Midbrain (tissue), 1 donor: ENCODE data around the gene GALNT9.
"Not testable (repeated sequence)": the region's sequence is repeated elsewhere in the genome, so short reads cannot be mapped to it uniquely, and the experiment has no call there.

Source experiments
- DNase-seq: peaks from one replicate; lab custom pipeline; 2025; lab: John Stamatoyannopoulos, UW

Gene GALNT9

DNA sequence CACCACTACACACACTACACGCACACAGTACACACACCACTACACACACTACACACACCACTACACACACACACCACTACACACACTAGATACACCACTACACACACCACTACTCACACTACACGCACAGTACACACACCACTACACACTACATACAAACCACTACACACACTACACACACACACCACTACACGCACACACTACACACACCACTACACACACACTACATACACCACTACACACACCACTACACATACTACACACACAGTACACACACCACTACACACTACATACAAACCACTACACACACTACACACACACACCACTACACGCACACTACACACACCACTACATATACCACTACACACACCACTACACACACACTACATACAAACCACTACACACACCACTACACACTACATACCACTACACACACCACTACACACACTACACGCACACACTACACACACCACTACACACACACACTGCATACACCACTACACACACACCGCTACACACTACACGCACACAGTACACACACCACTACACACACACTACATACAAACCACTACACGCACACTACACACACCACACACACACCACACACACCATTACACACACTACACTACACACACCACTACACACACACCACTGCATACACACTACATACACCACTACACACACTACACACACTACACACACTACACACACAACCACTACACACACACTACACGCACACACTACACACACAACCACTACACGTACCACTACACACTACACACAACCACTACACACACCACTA is 173.4 kb downstream of the GALNT9 start:
- DNase-seq, result no peak

DNA sequence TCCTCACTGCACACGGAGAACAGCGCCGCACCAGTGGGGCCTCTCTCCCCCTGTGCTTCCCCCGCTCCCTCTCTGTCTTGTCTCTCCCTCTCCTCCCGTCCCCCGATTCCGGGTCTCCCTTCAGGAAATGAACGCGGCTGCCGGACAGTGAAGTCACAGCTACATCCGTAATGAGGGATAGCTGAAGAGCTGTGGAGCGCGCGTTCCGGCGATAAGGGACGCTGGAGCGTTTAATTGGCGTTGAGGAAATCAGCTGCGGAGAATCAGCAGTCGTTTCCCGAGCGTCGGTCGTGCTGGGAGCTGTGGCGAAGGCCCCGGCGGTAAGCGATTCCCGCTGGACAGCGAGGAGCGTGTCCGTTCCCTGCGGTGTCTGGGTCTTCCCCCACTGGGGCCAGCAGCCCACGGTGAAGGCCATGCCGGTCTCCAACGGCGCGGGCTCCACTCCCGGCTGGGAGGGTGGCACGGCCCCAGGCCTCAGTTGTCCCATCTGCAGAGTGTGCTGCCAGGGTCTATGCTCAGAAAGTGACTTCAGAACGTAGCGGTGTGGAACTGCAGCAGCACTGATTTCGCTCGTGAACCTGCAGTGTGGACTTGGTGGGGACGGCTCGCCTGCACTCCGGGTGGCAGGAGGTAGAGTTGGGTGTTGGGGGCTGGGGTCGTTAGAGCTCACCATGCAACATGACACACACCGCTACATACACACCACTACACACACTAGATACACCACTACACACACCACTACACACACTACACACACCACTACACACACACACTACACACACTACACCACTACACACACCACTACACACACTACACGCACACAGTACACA is 174.2 kb downstream of the GALNT9 start:
- no peak for DNase-seq

DNA sequence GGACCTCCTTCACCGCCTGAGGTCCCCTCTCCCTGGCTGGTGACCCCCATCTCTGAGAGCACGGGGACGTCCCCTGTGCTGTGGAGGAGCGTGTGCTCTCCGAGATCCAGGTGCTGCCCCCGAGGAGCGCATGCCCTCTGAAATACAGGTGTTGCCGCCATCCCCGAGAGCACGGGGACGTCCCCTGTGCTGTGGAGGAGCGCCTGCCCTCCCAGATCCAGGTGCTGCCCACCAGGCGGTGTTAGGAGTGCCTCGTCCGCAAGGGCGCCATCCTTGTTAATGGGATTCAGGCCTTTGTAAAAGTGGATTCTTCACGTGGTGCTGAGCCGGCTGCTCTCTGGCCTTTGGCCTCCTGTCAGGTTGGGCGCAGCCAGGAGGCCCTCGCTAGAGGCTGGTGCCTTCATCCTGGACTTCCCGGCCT is 175.0 kb downstream of the GALNT9 start:
- no peak for DNase-seq

DNA sequence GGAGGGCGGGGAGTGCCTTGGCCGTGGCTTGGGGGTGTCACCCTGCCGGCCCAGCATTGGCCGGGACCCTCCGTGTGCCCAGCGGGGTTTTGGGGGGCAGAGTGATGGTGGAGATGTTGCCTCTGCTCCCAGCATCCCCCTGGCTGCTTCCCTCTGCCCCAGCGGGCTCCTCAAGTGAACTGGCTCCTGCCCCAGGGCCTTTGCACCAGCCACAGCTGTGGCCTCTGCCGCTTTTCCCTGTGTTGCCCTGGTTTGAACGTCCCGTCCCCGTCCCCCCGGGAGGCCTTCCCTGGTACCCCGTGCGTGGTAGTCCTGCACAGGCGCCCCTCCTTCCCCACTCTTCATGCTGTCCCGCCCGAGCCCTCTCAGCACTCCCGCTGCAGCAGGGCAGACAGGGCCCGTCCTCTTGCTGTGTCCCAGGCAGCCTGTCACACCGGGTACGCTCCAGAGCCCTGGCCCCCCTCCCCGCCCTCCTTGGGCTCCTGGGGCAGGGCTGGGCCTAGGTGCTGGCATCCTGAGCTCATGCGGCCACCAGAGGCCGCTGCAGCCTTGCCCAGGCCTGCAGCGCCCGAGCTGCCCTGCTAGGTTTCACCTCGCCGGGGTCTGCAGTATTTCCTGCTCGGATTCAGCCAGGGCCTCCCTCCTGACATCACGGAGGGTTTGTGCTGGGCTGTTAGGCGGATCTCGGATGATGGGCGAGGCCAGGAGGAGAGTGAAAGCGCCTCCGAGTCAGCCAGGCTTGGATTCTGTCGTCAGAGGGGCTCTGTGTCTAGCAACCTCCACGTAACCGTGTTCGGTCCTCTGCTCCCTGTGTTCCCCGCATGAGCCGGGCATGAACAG is 175.7 kb downstream of the GALNT9 start:
- peak; percentile 54 for DNase-seq

DNA sequence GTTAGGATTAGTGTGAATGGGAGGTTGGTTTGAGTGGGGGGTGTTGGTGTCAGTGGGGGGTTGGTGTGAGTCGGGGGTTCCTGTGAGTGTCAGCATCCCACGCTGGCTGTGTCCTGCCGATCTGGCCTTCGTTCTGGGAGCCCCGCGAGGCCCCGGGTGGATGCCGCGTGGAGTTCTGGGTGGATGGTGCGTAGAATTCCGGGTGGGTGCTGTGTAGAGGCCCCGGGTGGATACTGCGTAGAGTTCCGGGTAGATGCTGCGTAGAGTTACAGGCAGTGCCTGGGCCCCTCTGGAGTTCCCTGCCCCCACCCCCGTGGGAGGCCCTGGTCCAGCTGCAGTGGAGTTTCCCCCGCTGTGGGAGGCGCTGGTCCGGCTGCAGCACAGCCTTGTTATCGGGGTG is 176.4 kb downstream of the GALNT9 start:
- no peak for DNase-seq

DNA sequence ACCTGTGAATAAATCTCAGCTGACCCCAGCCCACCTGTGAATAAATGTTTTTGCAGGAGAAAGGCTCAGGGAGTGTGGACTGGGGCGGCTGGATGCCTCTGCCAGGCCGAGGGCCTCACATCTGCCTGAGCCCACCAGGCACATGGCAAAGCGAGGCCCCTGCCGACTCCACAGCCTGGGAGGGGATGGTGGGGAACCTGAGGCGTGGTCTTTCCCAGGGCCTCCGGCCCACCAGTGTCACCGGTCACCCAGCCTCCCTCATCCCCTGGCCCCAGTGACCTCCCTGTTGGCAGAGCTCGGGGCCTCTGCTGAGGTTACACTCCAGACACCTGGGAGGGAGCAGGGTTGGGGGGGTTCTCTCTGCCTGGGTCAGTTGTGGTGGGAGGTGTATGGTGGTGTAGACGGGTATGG is 177.0 kb downstream of the GALNT9 start:
- no peak for DNase-seq

DNA sequence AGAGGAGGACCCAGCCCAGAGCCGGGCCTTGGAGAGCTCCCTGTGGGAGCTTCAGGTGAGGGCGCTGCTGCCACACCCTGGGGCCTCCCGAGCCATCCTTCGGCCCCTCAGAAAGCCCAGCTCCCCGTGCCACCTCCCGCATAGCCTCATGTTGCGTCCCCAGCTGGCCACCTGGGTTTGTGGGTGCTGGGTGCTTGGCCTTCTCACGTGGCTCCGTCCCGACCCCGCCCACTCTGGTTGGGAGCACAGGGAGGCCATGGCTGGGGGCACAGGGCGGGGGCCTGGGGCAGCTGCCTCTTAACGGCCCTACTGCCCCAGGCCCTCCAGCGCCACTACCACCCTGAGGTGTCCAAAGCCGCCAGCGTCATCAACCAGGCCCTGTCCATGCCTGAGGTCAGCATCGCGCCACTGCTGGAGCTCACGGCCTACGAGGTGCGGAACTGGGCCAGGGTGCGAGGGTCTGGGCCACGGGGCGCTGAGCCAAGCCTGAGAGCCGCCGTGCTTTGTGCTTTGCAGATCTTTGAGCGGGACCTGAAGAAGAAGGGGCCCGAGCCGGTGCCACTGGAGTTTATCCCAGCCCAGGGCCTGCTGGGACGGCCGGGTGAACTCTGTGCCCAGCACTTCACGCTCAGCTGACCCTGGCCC is 177.5 kb downstream of the GALNT9 start:
- no peak for DNase-seq

GRCh38 chr12:132151145-132151765 is 178.1 kb downstream of the GALNT9 start:
- DNase-seq, result no peak

DNA sequence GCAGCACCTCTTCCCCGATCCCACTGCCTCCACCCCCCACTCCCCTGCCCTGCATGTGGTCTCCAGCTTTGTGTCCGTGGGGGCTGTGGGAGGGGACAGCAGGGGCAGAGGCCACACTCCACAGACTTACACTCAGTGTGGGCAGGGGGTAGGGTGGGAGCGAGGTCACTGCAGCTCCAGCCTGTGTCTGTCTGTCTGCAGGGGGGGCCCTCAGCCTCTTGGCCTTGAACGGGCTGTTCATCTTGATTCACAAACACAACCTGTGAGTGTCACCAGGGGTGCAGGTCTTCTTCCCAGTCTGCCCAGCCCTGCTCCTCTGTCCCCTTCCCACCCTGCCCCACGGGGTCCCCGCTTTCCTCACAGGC is 178.6 kb downstream of the GALNT9 start:
- DNase-seq, result no peak

DNA sequence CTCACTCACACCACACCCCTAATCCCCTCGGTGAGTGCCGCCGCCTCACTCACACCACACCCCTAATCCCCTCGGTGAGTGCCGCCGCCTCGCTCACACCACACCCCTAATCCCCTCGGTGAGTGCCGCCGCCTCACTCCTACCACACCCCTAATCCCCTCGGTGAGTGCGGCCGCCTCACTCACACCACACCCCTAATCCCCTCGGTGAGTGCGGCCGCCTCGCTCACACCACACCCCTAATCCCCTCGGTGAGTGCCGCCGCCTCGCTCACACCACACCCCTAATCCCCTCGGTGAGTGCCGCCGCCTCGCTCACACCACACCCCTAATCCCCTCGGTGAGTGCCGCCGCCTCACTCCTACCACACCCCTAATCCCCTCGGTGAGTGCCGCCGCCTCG is 179.9 kb downstream of the GALNT9 start:
- not testable (repeated sequence) for DNase-seq

GRCh38 chr12:132148368-132149045 is 180.9 kb downstream of the GALNT9 start:
- DNase-seq, result no peak

DNA sequence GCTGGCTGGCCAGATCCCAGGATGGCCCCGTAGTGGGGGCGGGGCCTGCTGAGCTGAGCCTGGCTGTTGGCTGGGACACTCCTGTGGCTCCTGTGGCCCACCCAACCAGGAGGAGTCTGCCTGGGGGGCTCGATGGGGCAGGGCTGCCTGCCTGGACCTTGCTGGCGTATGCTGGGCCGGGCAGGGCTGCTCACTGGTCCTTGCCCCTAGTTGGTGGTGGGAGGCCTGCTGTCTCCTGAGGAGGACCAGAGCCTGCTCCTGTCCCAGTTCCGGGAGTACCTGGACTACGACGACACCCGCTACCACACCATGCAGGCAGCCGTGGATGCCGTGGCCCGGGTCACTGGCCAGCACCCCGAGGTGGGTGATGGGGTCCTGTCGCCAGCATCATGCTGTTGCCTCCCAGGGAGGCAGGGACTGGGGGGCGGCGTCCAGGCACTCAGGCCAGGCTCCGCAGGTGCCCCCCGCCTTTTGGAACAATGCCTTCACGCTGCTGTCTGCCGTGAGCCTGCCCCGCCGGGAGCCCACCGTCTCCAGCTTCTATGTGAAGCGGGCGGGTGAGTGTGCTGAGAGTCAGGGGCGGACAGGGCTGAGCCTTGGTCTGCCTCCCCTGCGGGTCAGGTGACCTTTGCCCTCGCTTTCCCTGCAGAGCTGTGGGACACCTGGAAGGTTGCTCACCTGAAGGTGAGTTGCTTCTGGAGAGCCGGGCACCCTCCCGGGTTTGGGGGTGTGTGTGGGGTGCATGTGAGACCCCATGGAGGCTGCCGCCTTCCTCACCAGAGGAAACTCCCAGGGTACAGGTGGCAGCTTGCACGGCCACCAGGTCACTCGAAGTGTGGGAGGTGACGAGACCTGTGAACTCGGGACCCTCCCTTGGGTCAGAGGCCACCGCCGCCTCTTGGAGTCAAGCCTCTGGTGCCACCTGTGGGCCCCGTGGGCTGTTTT is 181.7 kb downstream of the GALNT9 start:
- DNase-seq, result no peak

GRCh38 chr12:132146772-132147422 is 182.5 kb downstream of the GALNT9 start:
- no peak for DNase-seq
